CD4-positive, alpha-beta T cell treated with Interleukin-6 at 100 ng/mL for 8 hours (primary cell): ENCODE results near the gene DVL1.

Source experiments
- DNase-seq: peaks from one replicate; pipeline ENCODE4 v3.0.0-alpha.2; 2020; ENCODE audit warnings: mixed read lengths, low spot score

Gene DVL1

GRCh38 chr1:1340185-1340584 lies 9.0 kb downstream of the DVL1 start:
- DNase-seq, result no peak

DNA sequence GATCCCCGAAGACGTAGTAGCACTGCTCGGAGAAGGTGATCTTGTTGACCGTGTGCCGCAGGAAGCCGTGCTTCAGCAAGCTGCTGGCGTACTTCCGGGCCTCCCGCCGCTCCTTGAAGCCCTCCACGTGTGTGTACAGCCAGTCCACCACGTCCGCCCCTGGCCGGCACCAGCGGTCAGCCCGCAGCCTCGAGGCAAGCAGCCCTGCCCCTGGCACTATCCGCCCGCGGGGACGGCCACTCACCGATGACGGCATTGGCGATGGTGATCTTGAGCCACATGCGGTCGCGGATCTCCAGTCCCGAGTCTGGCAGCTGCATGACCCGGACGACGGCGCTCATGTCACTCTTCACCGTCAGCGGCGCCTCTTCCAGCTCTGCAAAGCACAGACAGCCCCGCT lies 10.9 kb downstream of the DVL1 start:
- no peak for DNase-seq

- no peak for DNase-seq
Measured at GRCh38 chr1:1337793-1338147, 11.4 kb downstream of the DVL1 start.

DNA sequence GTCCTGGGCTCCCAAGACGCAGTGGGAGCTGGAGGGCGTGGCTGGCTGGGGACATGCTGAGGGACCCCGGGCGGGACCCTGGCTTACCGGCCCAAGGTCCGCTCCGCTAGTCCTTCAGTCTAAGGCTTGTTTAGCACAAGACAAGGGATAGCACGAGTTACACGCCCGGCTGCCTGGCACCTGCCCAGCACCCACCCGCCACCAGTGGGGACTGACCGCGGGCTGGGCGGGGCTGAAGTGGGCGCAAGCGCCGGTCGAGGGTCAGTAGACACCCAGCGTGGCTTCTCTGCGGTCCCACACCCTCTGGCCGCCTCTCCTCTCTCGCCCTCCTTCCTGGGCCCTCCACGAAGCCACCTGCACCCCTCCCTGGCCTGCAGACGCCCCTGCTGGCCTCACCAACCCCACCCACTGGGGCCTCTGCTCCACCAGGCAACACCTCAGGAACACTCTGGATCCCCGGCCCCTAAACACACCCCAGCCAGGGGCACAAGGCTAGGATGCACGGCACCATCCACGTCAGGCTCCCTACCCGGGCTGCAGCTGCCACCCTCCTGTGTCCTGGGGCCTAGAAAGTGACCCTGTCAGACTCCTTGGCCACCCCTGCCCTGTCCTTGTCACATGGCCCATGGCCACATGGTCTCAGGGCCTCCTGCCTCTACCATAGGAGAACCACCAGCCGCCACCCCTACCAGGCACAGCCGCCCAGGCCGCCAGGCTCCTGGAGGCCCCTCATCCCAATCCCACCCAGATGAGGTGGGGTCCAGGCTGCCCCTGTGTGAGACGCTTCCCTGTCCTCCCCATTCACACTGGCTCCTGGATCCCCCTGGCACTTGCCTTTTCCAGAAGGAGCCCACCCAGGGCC lies 12.1 kb downstream of the DVL1 start:
- DNase-seq, result no peak

- no peak for DNase-seq
Measured at GRCh38 chr1:1336446-1336845, 12.8 kb downstream of the DVL1 start.

GRCh38 chr1:1335792-1336248 lies 13.4 kb downstream of the DVL1 start:
- DNase-seq, result no peak

GRCh38 chr1:1335283-1335682 lies 13.9 kb downstream of the DVL1 start:
- DNase-seq, result no peak

GRCh38 chr1:1334835-1335234 lies 14.4 kb downstream of the DVL1 start:
- DNase-seq, result no peak

DNA sequence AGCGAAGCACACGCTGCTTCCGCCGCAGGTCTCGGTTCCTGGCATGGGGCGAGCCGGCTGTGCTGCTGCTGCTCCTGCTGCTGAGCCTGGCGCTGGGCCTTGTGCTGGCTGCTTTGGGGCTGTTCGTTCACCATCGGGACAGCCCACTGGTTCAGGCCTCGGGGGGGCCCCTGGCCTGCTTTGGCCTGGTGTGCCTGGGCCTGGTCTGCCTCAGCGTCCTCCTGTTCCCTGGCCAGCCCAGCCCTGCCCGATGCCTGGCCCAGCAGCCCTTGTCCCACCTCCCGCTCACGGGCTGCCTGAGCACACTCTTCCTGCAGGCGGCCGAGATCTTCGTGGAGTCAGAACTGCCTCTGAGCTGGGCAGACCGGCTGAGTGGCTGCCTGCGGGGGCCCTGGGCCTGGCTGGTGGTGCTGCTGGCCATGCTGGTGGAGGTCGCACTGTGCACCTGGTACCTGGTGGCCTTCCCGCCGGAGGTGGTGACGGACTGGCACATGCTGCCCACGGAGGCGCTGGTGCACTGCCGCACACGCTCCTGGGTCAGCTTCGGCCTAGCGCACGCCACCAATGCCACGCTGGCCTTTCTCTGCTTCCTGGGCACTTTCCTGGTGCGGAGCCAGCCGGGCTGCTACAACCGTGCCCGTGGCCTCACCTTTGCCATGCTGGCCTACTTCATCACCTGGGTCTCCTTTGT lies 15.5 kb downstream of the DVL1 start:
- no peak for DNase-seq

GRCh38 chr1:1332774-1333480 lies 16.3 kb downstream of the DVL1 start:
- DNase-seq, result no peak

DNA sequence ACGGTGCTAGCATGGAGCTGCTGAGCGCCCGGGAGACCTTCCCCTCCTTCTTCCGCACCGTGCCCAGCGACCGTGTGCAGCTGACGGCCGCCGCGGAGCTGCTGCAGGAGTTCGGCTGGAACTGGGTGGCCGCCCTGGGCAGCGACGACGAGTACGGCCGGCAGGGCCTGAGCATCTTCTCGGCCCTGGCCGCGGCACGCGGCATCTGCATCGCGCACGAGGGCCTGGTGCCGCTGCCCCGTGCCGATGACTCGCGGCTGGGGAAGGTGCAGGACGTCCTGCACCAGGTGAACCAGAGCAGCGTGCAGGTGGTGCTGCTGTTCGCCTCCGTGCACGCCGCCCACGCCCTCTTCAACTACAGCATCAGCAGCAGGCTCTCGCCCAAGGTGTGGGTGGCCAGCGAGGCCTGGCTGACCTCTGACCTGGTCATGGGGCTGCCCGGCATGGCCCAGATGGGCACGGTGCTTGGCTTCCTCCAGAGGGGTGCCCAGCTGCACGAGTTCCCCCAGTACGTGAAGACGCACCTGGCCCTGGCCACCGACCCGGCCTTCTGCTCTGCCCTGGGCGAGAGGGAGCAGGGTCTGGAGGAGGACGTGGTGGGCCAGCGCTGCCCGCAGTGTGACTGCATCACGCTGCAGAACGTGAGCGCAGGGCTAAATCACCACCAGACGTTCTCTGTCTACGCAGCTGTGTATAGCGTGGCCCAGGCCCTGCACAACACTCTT lies 17.0 kb downstream of the DVL1 start:
- DNase-seq, result no peak

- DNase-seq, result no peak
Measured at GRCh38 chr1:1331068-1331965, 17.9 kb downstream of the DVL1 start, which contains the start of gene TAS1R3. Gene TAS1R3, plus strand, starts transcription at chr1:1331280. Its CDS starts 66 bp downstream, at chr1:1331346.

GRCh38 chr1:1330366-1331067 lies 18.7 kb downstream of the DVL1 start:
- no peak for DNase-seq

GRCh38 chr1:1329304-1330210 lies 19.7 kb downstream of the DVL1 start:
- DNase-seq, result no peak

- no peak for DNase-seq
Measured at GRCh38 chr1:1328254-1328653, 21.0 kb downstream of the DVL1 start.

DNA sequence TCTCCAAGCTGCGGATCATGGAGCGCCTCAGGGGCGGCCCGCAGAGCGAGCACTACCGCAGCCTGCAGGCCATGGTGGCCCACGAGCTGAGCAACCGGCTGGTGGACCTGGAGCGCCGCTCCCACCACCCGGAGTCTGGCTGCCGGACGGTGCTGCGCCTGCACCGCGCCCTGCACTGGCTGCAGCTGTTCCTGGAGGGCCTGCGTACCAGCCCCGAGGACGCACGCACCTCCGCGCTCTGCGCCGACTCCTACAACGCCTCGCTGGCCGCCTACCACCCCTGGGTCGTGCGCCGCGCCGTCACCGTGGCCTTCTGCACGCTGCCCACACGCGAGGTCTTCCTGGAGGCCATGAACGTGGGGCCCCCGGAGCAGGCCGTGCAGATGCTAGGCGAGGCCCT lies 21.9 kb downstream of the DVL1 start:
- DNase-seq, result no peak

DNA sequence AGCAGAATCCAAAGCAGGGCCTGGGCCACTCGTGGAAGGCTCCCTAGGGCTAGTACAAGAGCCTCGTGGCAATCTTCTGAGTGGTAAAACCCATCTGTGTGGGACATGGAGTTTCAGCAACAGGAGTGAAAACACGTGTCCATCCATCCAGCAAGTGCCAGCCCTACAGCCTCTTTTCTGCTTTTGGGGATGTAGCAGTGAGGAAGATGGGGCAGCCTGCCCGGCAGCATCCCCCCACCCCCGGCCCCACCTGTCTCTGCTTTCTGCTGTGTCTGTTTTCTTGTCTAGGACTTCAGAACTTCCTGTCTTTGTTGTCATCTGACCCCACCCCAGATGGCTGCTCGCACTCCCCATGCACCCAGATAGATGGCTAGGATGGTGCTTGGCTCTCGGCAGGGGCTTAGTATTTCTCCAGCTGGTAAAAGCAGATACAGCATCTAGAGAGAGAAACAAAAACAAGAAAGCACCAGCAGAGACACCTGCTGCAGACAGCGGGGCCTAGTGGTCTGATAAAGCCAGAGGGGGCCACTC lies 23.1 kb downstream of the DVL1 start:
- DNase-seq, result no peak

DNA sequence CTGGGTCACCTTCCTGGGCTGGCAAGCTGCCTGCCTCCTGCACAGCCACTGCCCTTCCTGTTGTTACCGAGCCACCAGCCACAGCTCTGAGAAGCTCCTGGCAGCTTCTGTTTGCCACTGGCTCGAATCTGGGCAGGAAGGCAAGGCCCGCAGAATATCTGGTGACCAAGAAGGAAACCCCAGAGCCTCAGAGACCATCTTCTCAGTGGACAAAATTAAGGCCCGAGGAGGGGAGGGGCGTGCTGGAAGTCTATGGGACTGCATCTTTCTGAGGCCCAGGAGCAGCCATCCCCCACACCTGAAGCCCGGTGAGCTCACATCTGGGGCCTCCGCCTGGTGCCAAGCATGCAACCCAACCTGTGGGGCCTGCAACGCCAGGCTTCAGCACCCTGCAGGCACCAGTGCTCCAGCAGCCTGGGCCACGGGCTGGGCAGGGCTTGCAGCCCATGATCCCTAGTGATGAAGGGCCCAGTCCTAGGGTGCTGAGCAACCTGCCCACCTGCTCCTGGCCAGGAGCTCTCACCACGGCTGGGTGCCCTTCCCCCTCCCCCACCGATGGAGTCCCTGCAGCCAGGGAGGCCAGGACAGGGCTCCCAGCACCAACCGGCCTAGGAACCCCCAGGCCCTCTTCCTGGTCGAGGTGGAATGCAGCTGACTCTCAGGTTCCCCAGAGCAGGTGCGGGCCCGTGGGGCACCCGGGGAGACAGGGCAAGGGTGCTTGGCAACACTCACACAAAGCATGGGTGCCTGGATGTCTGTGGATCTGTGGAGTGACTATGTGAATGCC lies 23.7 kb downstream of the DVL1 start:
- no peak for DNase-seq
